Spleen (tissue), 7 donors: ENCODE data around the gene NR3C1.

ENCODE experiments used
- POLR2A ChIP-seq, 3 donors: fragments of 450-650 bp; IDR thresholded peaks; one replicate each; pipeline ENCODE4 v1.5.1; 2017; ENCODE audit warnings: antibody characterized with exemption in 3 of 3, mild to moderate bottlenecking in 1 of 3
- POLR2AphosphoS5 ChIP-seq, 3 donors: sonication (generic); formaldehyde crosslinking; IDR thresholded peaks; one replicate each; pipeline ENCODE4 v1.5.1; 2017; ENCODE audit warnings: antibody characterized with exemption in 3 of 3
- TF ChIP-seq, protein P1 (sequence below), 11 experiments: fragments of 200-600 bp in 7 of 11; fragments of 450-650 bp in 4 of 11; sonication (generic) in 4 of 11; IDR thresholded peaks in 8 of 11; conservative IDR thresholded peaks in 3 of 11; 1 replicate in 7 of 11; 2 replicates in 4 of 11; pipeline versions ENCODE4 v1.4.0 to v1.8.0; 2016 to 2021; ENCODE audit warnings: antibody characterized with exemption in 11 of 11, inconsistent platforms in 4 of 11, mild to moderate bottlenecking in 1 of 11
- donor health status: DM: no; HTN: no; CAD: no; lungs with moderate emphysema.
- donor health status: DM: no; HTN: no; CAD: no.
- donor health status: DM: no; HTN: no; CAD: no.

DNA sequence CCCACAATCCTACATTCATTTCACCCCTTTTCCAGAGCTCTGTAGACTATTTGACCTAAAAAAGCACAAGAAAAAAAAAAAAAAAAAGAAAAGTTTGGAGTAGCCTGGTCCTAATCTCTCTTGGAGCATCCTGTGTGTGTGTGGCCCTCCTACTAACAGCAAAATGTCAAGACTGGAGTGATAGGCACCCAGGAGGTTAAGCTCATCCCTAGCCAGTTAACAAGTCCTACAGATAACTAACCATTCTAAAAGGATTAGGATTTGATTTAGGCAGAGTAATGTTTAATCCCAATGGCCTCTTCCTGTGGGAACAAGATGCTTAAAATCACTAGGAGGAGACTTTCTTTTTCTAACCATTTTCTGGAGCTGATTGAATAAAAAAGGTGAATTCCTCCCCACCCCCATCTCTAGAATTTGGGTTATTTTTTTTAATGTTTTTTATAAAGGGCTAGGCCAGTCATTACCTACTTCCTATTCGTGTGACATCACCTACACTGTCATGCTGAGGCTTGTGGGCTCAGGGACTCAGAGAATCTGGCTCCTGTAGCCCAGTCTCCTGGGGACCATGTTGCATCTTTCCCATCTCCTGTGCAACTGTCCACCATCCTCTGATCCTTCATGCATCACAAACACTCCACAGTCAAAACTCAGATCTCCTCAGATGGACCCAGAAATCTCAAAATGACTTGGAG lies 43.2 kb upstream of the NR3C1 start:
- no peak for TF ChIP-seq POLR2A (IDR thresholded peaks at IDR 0.05)
- TF ChIP-seq, protein P1, sequence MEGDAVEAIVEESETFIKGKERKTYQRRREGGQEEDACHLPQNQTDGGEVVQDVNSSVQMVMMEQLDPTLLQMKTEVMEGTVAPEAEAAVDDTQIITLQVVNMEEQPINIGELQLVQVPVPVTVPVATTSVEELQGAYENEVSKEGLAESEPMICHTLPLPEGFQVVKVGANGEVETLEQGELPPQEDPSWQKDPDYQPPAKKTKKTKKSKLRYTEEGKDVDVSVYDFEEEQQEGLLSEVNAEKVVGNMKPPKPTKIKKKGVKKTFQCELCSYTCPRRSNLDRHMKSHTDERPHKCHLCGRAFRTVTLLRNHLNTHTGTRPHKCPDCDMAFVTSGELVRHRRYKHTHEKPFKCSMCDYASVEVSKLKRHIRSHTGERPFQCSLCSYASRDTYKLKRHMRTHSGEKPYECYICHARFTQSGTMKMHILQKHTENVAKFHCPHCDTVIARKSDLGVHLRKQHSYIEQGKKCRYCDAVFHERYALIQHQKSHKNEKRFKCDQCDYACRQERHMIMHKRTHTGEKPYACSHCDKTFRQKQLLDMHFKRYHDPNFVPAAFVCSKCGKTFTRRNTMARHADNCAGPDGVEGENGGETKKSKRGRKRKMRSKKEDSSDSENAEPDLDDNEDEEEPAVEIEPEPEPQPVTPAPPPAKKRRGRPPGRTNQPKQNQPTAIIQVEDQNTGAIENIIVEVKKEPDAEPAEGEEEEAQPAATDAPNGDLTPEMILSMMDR (IDR thresholded peaks at IDR 0.05 in 8 of 11, conservative IDR thresholded peaks at IDR 0.05 in 3 of 11): no peak
- no peak for TF ChIP-seq POLR2AphosphoS5 (IDR thresholded peaks at IDR 0.05)
